HFFc6 (cell line): ENCODE data around the gene FCER1G. TPM values are rescaled to one million over a fixed set of nuclear protein-coding genes. Genes with fewer than 3 reads are reported as not detected.
"Not testable (repeated sequence)": the region's sequence is repeated elsewhere in the genome, so short reads cannot be mapped to it uniquely, and the experiment has no call there.

ENCODE experiments used
- DNase-seq: peaks from one replicate; pipeline ENCODE4 v3.0.0-alpha.2; 2018
- H3K27ac Mint-ChIP-seq: 2 replicates; pipeline ENCODE4 v1.8.0; 2020; ENCODE audit warnings: mild to moderate bottlenecking, mixed read lengths
- H3K27me3 Mint-ChIP-seq: 2 replicates; pipeline ENCODE4 v1.8.0; 2021; ENCODE audit warnings: mild to moderate bottlenecking, moderate library complexity, mixed read lengths; ENCODE audit not compliant: insufficient read depth
- H3K36me3 Mint-ChIP-seq: 2 replicates; pipeline ENCODE4 v1.8.0; 2021; ENCODE audit warnings: low read depth, mixed read lengths
- H3K4me1 Mint-ChIP-seq: 2 replicates; pipeline ENCODE4 v1.8.0; 2020; ENCODE audit warnings: low read depth, mixed read lengths
- H3K4me3 Mint-ChIP-seq: 2 replicates; pipeline ENCODE4 v1.8.0; 2020; ENCODE audit warnings: mild to moderate bottlenecking, moderate library complexity, mixed read lengths
- H3K9me3 Mint-ChIP-seq: 2 replicates; pipeline ENCODE4 v1.8.0; 2020; ENCODE audit warnings: mild to moderate bottlenecking, mixed read lengths
- total RNA-seq, 6 experiments: library from RNA; stranded (reverse); fragmentation: NEBNext Ultra II Directional; extraction: Animal tissue kit (Norgen Biotek cat#: 25700); gene quantifications; 2 replicates in 1 of 6; 3 replicates in 5 of 6; pipeline ENCODE4 v1.2.3, GENCODE V29; 2021
- TF ChIP-seq, protein P1 (sequence below): fragments of 200-600 bp; sonication (generic); IDR thresholded peaks from 2 replicates; pipeline ENCODE4 v1.5.0; 2021; ENCODE audit warnings: antibody characterized with exemption, mild to moderate bottlenecking

FCER1G gene
- total RNA-seq, 6 experiments from 2014 or later: 0.33 to 1.0 (median 0.53) TPM; not detected in 1

DNA sequence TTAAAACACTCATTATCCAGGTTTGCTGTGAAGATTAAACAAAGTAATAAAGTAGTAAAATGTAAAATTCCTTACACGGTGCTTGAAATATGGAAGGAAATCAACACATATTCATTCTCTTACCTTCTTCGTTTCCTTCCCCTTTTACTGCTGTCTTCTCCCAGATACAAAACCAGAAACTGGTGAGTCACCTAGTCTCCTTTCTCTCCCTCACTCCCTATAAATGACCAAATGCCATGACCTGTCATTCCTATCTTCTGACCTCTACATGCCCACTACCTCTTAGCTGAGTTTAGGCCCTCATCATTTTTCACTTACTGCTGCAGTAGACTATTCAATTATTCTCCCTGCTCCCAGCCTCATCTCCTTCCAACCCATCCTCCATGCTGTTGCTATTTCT lies 27.2 kb downstream of the FCER1G start:
- H3K36me3 Mint-ChIP-seq: no peaks in the 10 kb centered on the region
- H3K4me3 Mint-ChIP-seq: no peak overlapping the region
- H3K27me3 Mint-ChIP-seq: peaks cover 17% of the 10 kb centered on the region
- DNase-seq: no peak
- TF ChIP-seq, protein P1, sequence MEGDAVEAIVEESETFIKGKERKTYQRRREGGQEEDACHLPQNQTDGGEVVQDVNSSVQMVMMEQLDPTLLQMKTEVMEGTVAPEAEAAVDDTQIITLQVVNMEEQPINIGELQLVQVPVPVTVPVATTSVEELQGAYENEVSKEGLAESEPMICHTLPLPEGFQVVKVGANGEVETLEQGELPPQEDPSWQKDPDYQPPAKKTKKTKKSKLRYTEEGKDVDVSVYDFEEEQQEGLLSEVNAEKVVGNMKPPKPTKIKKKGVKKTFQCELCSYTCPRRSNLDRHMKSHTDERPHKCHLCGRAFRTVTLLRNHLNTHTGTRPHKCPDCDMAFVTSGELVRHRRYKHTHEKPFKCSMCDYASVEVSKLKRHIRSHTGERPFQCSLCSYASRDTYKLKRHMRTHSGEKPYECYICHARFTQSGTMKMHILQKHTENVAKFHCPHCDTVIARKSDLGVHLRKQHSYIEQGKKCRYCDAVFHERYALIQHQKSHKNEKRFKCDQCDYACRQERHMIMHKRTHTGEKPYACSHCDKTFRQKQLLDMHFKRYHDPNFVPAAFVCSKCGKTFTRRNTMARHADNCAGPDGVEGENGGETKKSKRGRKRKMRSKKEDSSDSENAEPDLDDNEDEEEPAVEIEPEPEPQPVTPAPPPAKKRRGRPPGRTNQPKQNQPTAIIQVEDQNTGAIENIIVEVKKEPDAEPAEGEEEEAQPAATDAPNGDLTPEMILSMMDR: no peak
- H3K27ac Mint-ChIP-seq: no peak overlapping the region
- H3K9me3 Mint-ChIP-seq: no peaks in the 10 kb centered on the region
- H3K4me1 Mint-ChIP-seq: peaks cover 17% of the 10 kb centered on the region

- peaks cover 11% of the 10 kb centered on the region for H3K4me1 Mint-ChIP-seq
- TF ChIP-seq, protein P1: no peak
- H3K36me3 Mint-ChIP-seq: peaks cover 3% of the 10 kb centered on the region
- H3K27ac Mint-ChIP-seq: no peak overlapping the region
- H3K9me3 Mint-ChIP-seq: peaks cover 3% of the 10 kb centered on the region
- H3K4me3 Mint-ChIP-seq: no peak overlapping the region
- peaks cover 18% of the 10 kb centered on the region for H3K27me3 Mint-ChIP-seq
- no peak for DNase-seq
Observed at GRCh38 chr1:161244888-161245287, 29.8 kb downstream of the FCER1G start.

DNA sequence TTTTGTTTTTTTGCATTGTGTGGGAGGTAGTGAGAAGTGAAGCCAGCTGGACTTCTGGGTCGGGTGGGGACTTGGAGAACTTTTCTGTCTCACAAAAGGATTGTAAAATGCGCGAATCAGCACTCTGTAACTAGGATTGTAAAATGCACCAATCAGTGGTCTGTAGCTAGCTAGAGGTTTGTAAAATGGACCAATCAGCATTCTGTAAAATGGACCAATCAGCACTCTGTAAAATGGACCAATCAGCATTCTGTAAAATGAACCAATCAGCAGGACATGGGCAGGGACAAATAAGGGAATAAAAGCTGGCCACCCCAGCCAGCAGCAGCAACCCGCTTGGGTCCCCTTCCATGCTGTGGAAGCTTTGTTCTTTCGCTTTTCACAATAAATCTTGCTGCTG lies 35.0 kb downstream of the FCER1G start:
- H3K4me3 Mint-ChIP-seq: not testable (repeated sequence)

DNA sequence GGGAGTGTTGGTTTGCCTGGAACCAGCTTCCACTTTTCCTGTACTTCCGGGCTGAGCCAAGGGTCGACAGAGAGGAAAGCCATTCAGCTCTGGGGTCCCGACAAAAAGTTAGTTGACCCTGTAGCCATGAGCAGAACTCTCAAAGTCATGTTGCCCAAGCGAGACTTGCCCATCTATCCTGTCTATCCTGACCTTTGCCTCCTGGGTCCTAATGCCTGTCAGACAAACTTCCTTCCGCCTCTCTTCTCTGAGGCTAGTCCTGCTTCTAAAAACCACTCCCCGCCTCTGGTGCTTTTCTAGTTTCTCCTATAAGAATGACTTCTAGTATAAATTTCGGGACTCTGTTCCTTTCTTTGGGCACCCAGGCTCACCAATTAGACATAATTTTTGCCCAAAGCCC lies 35.7 kb downstream of the FCER1G start:
- H3K4me3 Mint-ChIP-seq: no peak overlapping the region
- no peaks in the 10 kb centered on the region for H3K4me1 Mint-ChIP-seq
- no peak overlapping the region for H3K27ac Mint-ChIP-seq
- H3K27me3 Mint-ChIP-seq: peaks cover 18% of the 10 kb centered on the region
- H3K9me3 Mint-ChIP-seq: peaks cover 12% of the 10 kb centered on the region
- no peak for DNase-seq
- TF ChIP-seq, protein P1: no peak
- H3K36me3 Mint-ChIP-seq: peaks cover 10% of the 10 kb centered on the region

More for the DNA sequence above, 35.0 kb downstream of the FCER1G start:
- H3K9me3 Mint-ChIP-seq: peaks cover 12% of the 10 kb centered on the region
- H3K36me3 Mint-ChIP-seq, H3K4me1 Mint-ChIP-seq, DNase-seq, H3K27ac Mint-ChIP-seq: not testable (repeated sequence)
- peaks cover 20% of the 10 kb centered on the region for H3K27me3 Mint-ChIP-seq

DNA sequence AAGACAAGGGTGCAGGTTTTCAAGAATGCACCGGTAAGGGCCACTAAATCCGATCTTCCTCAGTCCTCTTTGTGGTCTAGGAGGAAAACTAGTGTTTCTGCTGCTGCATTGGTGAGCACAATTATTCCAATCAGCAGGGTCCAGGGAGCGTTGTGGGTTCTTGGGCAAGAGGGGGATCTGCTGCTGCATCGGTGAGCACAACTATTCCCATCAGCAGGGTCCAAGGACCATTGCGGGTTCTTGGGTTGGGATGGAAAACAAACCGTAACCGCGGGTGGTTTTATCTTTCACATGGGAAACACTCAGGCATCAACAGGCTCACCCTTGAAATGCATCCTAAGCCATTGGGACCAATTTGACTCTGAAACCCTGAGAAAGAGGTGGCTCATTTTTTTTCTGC lies 36.5 kb downstream of the FCER1G start:
- Mint-ChIP-seq H3K27me3 (peaks cover 19% of the 10 kb centered on the region), H3K9me3 (peaks cover 13% of the 10 kb centered on the region), H3K4me1 (no peaks in the 10 kb centered on the region), H3K36me3 (peaks cover 10% of the 10 kb centered on the region), H3K27ac (no peak overlapping the region), H3K4me3 (no peak overlapping the region)
- no peak for DNase-seq
- TF ChIP-seq, protein P1: no peak

- not testable (repeated sequence) for H3K4me1 Mint-ChIP-seq, DNase-seq, H3K4me3 Mint-ChIP-seq, H3K27ac Mint-ChIP-seq
- peaks cover 26% of the 10 kb centered on the region for H3K9me3 Mint-ChIP-seq
- H3K27me3 Mint-ChIP-seq: peaks cover 43% of the 10 kb centered on the region
- peaks cover 22% of the 10 kb centered on the region for H3K36me3 Mint-ChIP-seq
Observed at GRCh38 chr1:161255302-161255701, 40.2 kb downstream of the FCER1G start.

GRCh38 chr1:161255955-161256520 lies 40.9 kb downstream of the FCER1G start:
- not testable (repeated sequence) for H3K4me1 Mint-ChIP-seq, H3K4me3 Mint-ChIP-seq, DNase-seq, H3K27ac Mint-ChIP-seq
- Mint-ChIP-seq H3K27me3 (peaks cover 48% of the 10 kb centered on the region), H3K9me3 (peaks cover 23% of the 10 kb centered on the region), H3K36me3 (peaks cover 20% of the 10 kb centered on the region)

DNA sequence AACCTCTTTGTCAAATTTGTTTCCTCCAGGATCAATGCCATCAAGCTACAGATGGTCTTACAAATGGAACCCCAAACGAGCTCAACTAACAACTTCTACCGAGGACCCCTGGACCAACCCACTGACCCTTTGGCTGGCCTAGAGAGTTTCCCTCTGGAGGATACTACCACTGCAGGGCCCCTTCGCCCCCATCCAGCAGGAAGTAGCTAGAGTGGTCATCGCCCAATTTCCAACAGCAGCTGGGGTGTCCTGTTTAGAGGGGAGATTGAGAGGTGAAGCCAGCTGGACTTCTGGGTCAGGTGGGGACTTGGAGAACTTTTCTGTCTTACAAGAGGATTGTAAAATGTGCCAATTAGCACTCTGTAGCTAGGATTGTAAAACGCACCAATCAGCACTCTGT lies 42.0 kb downstream of the FCER1G start:
- H3K36me3 Mint-ChIP-seq: peaks cover 18% of the 10 kb centered on the region
- not testable (repeated sequence) for DNase-seq, H3K4me1 Mint-ChIP-seq, H3K27ac Mint-ChIP-seq, H3K4me3 Mint-ChIP-seq
- H3K27me3 Mint-ChIP-seq: peaks cover 49% of the 10 kb centered on the region
- peaks cover 21% of the 10 kb centered on the region for H3K9me3 Mint-ChIP-seq
